Measurements from ENCODE around the gene ZNF525. TPM values are rescaled to one million over a fixed set of nuclear protein-coding genes. Genes with fewer than 3 reads are reported as not detected.

The ZNF525 gene
- total RNA-seq, 1 experiment from 2014 or later, result 37.7 TPM

DNA sequence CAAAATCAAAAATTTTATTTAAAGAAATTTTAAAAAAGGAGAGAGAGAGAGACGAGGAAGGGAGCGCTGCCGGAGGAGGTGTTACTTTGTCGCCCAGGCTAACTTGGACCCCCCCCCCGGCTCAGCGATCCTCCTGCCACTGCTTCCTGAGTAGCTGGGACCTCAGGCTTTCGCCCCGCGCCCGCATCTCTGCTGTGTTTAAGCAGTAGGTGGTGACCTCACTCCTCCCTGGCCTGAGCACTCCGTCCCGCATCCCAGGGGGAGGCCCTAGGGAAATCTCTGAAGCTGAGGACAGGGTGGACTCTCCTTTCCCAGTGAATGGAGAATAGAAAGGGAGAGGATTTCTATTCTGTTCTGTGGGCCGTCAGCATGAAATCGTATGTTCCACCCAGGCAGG is 32.4 kb upstream of the ZNF525 start:
- Histone ChIP-seq H4K8ac (replicated peaks; ENCODE audit: insufficient read length, low read depth, low read length) (no peak overlapping the region), H4K91ac (ENCODE audit: insufficient read length, low read depth, low read length) (no peak overlapping the region), H3K18ac (ENCODE audit: insufficient read length, low read depth, low read length) (no peak overlapping the region), H2AFZ (ENCODE audit: low read length) (peak overlapping the region; percentile 44), H4K5ac (ENCODE audit: insufficient read length, low read depth, low read length) (no peak overlapping the region), H3K27me3 (ENCODE audit: insufficient read depth, low read length) (no peaks in the 10 kb centered on the region), H2BK20ac (ENCODE audit: low read depth, low read length, poor library complexity, severe bottlenecking) (no peak overlapping the region), H3K4ac (ENCODE audit: low read depth, low read length) (no peak overlapping the region), H3K79me1 (ENCODE audit: insufficient read depth, low read depth, low read length, poor library complexity, severe bottlenecking) (peaks cover 3% of the 10 kb centered on the region), H2BK120ac (ENCODE audit: low read depth, low read length, poor library complexity, severe bottlenecking) (no peak overlapping the region), H3K27ac (ENCODE audit: insufficient read length, low read depth, low read length) (peak overlapping the region; percentile 25), H3K23ac (ENCODE audit: insufficient read length, low read depth, low read length) (no peak overlapping the region), H2BK15ac (ENCODE audit: low read depth, low read length) (no peak overlapping the region), H3K14ac (ENCODE audit: insufficient read depth, low read length) (peak overlapping the region; percentile 92), H3K9me3 (ENCODE audit: control insufficient read depth, low read depth, low read length) (no peaks in the 10 kb centered on the region), H2AK5ac (ENCODE audit: insufficient read length, low read length) (no peak overlapping the region), H2BK12ac (ENCODE audit: insufficient read length, low read depth, low read length) (no peak overlapping the region), H4K20me1 (ENCODE audit: control insufficient read depth, insufficient read depth, insufficient read length) (no peaks in the 10 kb centered on the region), H3K9ac (ENCODE audit: extremely low read depth, insufficient read length, low read length) (no peak overlapping the region), H3K23me2 (ENCODE audit: insufficient read length, low read depth, low read length, poor library complexity, severe bottlenecking) (peaks cover 4% of the 10 kb centered on the region), H3K79me2 (ENCODE audit: insufficient read depth, low read length) (no peaks in the 10 kb centered on the region; the same call in 1 of the 2 replicates), H3K4me1 (ENCODE audit: insufficient read depth, low read length) (no peaks in the 10 kb centered on the region; the same call in 1 of the 2 replicates), H2BK5ac (ENCODE audit: insufficient read length, low read length) (no peak overlapping the region), H3K56ac (ENCODE audit: insufficient read length, low read depth, low read length) (no peak overlapping the region), H3T11ph (ENCODE audit: low read length) (no peak overlapping the region), H3K4me2 (ENCODE audit: insufficient read depth, insufficient read length, low read length) (peak overlapping the region; percentile 69)
- DNase-seq, result peak; percentile 84
- WGBS (ENCODE audit: extremely low coverage, insufficient read length, low lambda C conversion rate), result no CpG with 5 or more reads among the region's 14 CpGs
- Mint-ChIP-seq H3K4me3 (peak overlapping the region; percentile 90 to 94), H3K36me3 (ENCODE audit: insufficient read depth in 1 of 3, low read depth in 3 of 3) (peaks cover 7 to 18% (median 8%) of the 10 kb centered on the region in 3 experiments; a peak in 6 of 7 replicates), H3K27me3 (ENCODE audit: low read depth) (peaks cover 23% of the 10 kb centered on the region), H3K9me3 (peaks cover 26 to 31% of the 10 kb centered on the region in 2 experiments), H3K27ac (peak overlapping the region; percentile 55 to 91 (median 90); a peak in 5 of 7 replicates), H3K4me1 (peaks cover 11 to 13% of the 10 kb centered on the region in 2 experiments)
- TF ChIP-seq, protein P1, sequence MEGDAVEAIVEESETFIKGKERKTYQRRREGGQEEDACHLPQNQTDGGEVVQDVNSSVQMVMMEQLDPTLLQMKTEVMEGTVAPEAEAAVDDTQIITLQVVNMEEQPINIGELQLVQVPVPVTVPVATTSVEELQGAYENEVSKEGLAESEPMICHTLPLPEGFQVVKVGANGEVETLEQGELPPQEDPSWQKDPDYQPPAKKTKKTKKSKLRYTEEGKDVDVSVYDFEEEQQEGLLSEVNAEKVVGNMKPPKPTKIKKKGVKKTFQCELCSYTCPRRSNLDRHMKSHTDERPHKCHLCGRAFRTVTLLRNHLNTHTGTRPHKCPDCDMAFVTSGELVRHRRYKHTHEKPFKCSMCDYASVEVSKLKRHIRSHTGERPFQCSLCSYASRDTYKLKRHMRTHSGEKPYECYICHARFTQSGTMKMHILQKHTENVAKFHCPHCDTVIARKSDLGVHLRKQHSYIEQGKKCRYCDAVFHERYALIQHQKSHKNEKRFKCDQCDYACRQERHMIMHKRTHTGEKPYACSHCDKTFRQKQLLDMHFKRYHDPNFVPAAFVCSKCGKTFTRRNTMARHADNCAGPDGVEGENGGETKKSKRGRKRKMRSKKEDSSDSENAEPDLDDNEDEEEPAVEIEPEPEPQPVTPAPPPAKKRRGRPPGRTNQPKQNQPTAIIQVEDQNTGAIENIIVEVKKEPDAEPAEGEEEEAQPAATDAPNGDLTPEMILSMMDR (conservative IDR thresholded peaks at IDR 0.05), result no peak
